Right atrium auricular region (tissue), 2 donors: Measurements from ENCODE around the gene PDE6A. TPM values are rescaled to one million over a fixed set of nuclear protein-coding genes. Genes with fewer than 3 reads are reported as not detected.

Source experiments
- DNase-seq: peaks from one replicate; pipeline ENCODE4 v3.0.0-alpha.2; 2019; ENCODE audit warnings: low spot score
- H3K27ac ChIP-seq, 2 donors: fragments of 200-600 bp; sonication (generic); 1 replicate in 1 of 2; 2 replicates in 1 of 2; pipeline ENCODE4 v1.5.1; 2016 to 2019
- H3K27me3 ChIP-seq, 2 donors: fragments of 200-600 bp; sonication (generic); one replicate each; pipeline versions ENCODE4 v1.5.1 to v1.6.0; 2017 to 2019
- H3K36me3 ChIP-seq: fragments of 200-600 bp; sonication (generic); one replicate; pipeline ENCODE4 v1.5.1; 2016
- H3K4me1 ChIP-seq, 2 donors: fragments of 200-600 bp; sonication (generic); one replicate each; pipeline versions ENCODE4 v1.5.1 to v1.6.0; 2017 to 2019
- H3K4me3 ChIP-seq, 2 donors: fragments of 200-600 bp; sonication (generic); 1 replicate in 1 of 2; 2 replicates in 1 of 2; pipeline ENCODE4 v1.5.1; 2017 to 2019; ENCODE audit warnings: mild to moderate bottlenecking in 1 of 2, moderate library complexity in 1 of 2
- H3K9me3 ChIP-seq, 2 donors: fragments of 200-600 bp; sonication (generic); one replicate each; pipeline ENCODE4 v1.5.1; 2019
- total RNA-seq, 2 donors: library from RNA; depleted of rRNA; stranded (reverse); fragments of >200 nt; gene quantifications; one replicate each; pipeline ENCODE4 v1.1.0, GENCODE V29; 2016
- TF ChIP-seq, protein P1 (sequence below), 2 donors: fragments of 200-600 bp; sonication (generic); IDR thresholded peaks; one replicate each; pipeline ENCODE4 v1.5.1; 2019; ENCODE audit warnings: antibody characterized with exemption in 2 of 2

Gene PDE6A
- total RNA-seq, 2 donors from 2014 or later, result 0.08 TPM; not detected in 1

GRCh38 chr5:149940941-149941644 is 3.5 kb downstream of the PDE6A start:
- TF ChIP-seq, protein P1, sequence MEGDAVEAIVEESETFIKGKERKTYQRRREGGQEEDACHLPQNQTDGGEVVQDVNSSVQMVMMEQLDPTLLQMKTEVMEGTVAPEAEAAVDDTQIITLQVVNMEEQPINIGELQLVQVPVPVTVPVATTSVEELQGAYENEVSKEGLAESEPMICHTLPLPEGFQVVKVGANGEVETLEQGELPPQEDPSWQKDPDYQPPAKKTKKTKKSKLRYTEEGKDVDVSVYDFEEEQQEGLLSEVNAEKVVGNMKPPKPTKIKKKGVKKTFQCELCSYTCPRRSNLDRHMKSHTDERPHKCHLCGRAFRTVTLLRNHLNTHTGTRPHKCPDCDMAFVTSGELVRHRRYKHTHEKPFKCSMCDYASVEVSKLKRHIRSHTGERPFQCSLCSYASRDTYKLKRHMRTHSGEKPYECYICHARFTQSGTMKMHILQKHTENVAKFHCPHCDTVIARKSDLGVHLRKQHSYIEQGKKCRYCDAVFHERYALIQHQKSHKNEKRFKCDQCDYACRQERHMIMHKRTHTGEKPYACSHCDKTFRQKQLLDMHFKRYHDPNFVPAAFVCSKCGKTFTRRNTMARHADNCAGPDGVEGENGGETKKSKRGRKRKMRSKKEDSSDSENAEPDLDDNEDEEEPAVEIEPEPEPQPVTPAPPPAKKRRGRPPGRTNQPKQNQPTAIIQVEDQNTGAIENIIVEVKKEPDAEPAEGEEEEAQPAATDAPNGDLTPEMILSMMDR (IDR thresholded peaks at IDR 0.05), result no peak
- no peaks in the 10 kb centered on the region for H3K36me3 ChIP-seq
- no peak for DNase-seq

GRCh38 chr5:149940077-149940574 is 4.5 kb downstream of the PDE6A start:
- Histone ChIP-seq H3K27me3 (no peaks in the 10 kb centered on the region), H3K4me1 (peaks cover 0 to 9% of the 10 kb centered on the region in 2 donors), H3K36me3 (no peaks in the 10 kb centered on the region), H3K4me3 (no peak overlapping the region), H3K9me3 (no peaks in the 10 kb centered on the region), H3K27ac (no peak overlapping the region)
- TF ChIP-seq, protein P1 (IDR thresholded peaks at IDR 0.05), result no peak
- no peak for DNase-seq

More at GRCh38 chr5:149940941-149941644, 3.5 kb downstream of the PDE6A start:
- H3K4me1 ChIP-seq, result peaks cover 0 to 9% of the 10 kb centered on the region in 2 donors
- no peak overlapping the region for H3K4me3 ChIP-seq
- H3K9me3 ChIP-seq, result no peaks in the 10 kb centered on the region
- no peaks in the 10 kb centered on the region for H3K27me3 ChIP-seq
- H3K27ac ChIP-seq, result no peak overlapping the region

GRCh38 chr5:149939546-149939945 is 5.0 kb downstream of the PDE6A start:
- H3K4me3 ChIP-seq, result no peak overlapping the region
- TF ChIP-seq, protein P1 (IDR thresholded peaks at IDR 0.05), result no peak
- no peaks in the 10 kb centered on the region for H3K9me3 ChIP-seq
- H3K27me3 ChIP-seq, result no peaks in the 10 kb centered on the region
- no peak for DNase-seq
- H3K27ac ChIP-seq, result peak overlapping the region in 1 of 2 donors; percentile 8
- peaks cover 0 to 9% of the 10 kb centered on the region in 2 donors for H3K4me1 ChIP-seq
- H3K36me3 ChIP-seq, result no peaks in the 10 kb centered on the region

GRCh38 chr5:149938791-149939358 is 5.7 kb downstream of the PDE6A start:
- DNase-seq, result no peak
- TF ChIP-seq, protein P1 (IDR thresholded peaks at IDR 0.05), result no peak

GRCh38 chr5:149938279-149938678 is 6.3 kb downstream of the PDE6A start:
- Histone ChIP-seq H3K27ac (peak overlapping the region in 1 of 2 donors; percentile 16), H3K4me1 (peaks cover 0 to 9% of the 10 kb centered on the region in 2 donors), H3K36me3 (no peaks in the 10 kb centered on the region), H3K27me3 (no peaks in the 10 kb centered on the region), H3K9me3 (no peaks in the 10 kb centered on the region), H3K4me3 (no peak overlapping the region)
- DNase-seq, result no peak
- TF ChIP-seq, protein P1 (IDR thresholded peaks at IDR 0.05), result no peak

More at GRCh38 chr5:149938791-149939358, 5.7 kb downstream of the PDE6A start:
- H3K4me1 ChIP-seq, result peaks cover 0 to 9% of the 10 kb centered on the region in 2 donors
- no peaks in the 10 kb centered on the region for H3K27me3 ChIP-seq
- H3K27ac ChIP-seq, result peak overlapping the region in 1 of 2 donors; percentile 16
- H3K4me3 ChIP-seq, result no peak overlapping the region
- no peaks in the 10 kb centered on the region for H3K9me3 ChIP-seq
- H3K36me3 ChIP-seq, result no peaks in the 10 kb centered on the region
